ENCODE measurements around the gene SLC43A2.

- no peak for TF ChIP-seq CTCF (IDR thresholded peaks at IDR 0.05; ENCODE audit: extremely low read depth in 1 of 2, insufficient read depth in 1 of 2, low read depth in 1 of 2, low read length in 2 of 2)
- TF ChIP-seq MYC (IDR thresholded peaks at IDR 0.05; ENCODE audit: low read depth, low read length) = no peak
- no peak for TF ChIP-seq EZH2 (IDR thresholded peaks at IDR 0.05; ENCODE audit: borderline replicate concordance, low read depth, low read length, severe bottlenecking)
- TF ChIP-seq MAX (IDR thresholded peaks at IDR 0.05; ENCODE audit: insufficient read depth, insufficient read length) = no peak
- no peak for TF ChIP-seq POLR2A (IDR thresholded peaks at IDR 0.05; ENCODE audit: low read depth, low read length)
- TF ChIP-seq FOS (IDR thresholded peaks at IDR 0.05; ENCODE audit: borderline replicate concordance, insufficient read depth, low read length) = no peak
Observed at GRCh38 chr17:1568950-1569810, 59.5 kb downstream of the SLC43A2 start.

Measured in endothelial cell of umbilical vein (primary cell).